Measurements from ENCODE around the gene HSPBAP1. TPM values are rescaled to one million over a fixed set of nuclear protein-coding genes. Genes with fewer than 3 reads are reported as not detected.

Gene HSPBAP1
- total and polyA plus RNA-seq, 2 of the 13 experiments (the other 11 are each of a cell fraction or from before 2014, with no cell fraction given) = 4.2 to 5.1 TPM

GRCh38 chr3:122727766-122728165 is 65.9 kb downstream of the HSPBAP1 start:
- BruUV-seq (replicated peaks) = no TSS peak
- no peaks in the 10 kb centered on the region for H3K36me3 ChIP-seq (replicated peaks in 1 of 2; ENCODE audit: control insufficient read depth in 1 of 2, insufficient read depth in 2 of 2, low read length in 2 of 2)
- no peak overlapping the region for H3K9ac ChIP-seq (ENCODE audit: insufficient read depth, low read depth, low read length)
- no peak for DNase-seq (ENCODE audit: low spot score)
- H2AFZ ChIP-seq (ENCODE audit: low read length) = no peak overlapping the region
- no peaks in the 10 kb centered on the region for H3K4me1 ChIP-seq (ENCODE audit: insufficient read depth, low read length)
- no peak for ATAC-seq
- H4K20me1 ChIP-seq (ENCODE audit: insufficient read depth, low read length) = no peaks in the 10 kb centered on the region
- no peaks in the 10 kb centered on the region for H3K79me2 ChIP-seq (ENCODE audit: insufficient read depth, low read length)
- H3K4me3 ChIP-seq (replicated peaks in 1 of 3; ENCODE audit: insufficient read depth in 1 of 3, low read depth in 2 of 3, low read length in 3 of 3) = no peak overlapping the region
- intact Hi-C loops (cut with micrococcal nuclease; ENCODE audit: unreplicated experiment) (no loop called here), in situ Hi-C loops (cut with HindIII; ENCODE audit: extremely low pct_ligation_motif_present, low pct_unique_long_range_greater_than_20kb) (no loop called here)
- H3K4me2 ChIP-seq (ENCODE audit: low read depth, low read length) = no peak overlapping the region
- ChIA-PET CTCF (ENCODE audit: low intra/inter-chr PET ratio, low total read pairs) (no interaction called here), POLR2A (no interaction called here)
- no peak for TF ChIP-seq PBX3 (CRISPR knock-in tag; IDR thresholded peaks at IDR 0.05; ENCODE audit: borderline replicate concordance)
- TF ChIP-seq, protein P1, sequence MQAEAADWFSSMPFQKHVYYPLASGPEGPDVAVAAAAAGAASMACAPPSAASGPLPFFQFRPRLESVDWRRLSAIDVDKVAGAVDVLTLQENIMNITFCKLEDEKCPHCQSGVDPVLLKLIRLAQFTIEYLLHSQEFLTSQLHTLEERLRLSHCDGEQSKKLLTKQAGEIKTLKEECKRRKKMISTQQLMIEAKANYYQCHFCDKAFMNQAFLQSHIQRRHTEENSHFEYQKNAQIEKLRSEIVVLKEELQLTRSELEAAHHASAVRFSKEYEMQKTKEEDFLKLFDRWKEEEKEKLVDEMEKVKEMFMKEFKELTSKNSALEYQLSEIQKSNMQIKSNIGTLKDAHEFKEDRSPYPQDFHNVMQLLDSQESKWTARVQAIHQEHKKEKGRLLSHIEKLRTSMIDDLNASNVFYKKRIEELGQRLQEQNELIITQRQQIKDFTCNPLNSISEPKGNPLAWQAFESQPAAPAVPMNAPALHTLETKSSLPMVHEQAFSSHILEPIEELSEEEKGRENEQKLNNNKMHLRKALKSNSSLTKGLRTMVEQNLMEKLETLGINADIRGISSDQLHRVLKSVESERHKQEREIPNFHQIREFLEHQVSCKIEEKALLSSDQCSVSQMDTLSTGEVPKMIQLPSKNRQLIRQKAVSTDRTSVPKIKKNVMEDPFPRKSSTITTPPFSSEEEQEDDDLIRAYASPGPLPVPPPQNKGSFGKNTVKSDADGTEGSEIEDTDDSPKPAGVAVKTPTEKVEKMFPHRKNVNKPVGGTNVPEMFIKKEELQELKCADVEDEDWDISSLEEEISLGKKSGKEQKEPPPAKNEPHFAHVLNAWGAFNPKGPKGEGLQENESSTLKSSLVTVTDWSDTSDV (CRISPR knock-in tag; IDR thresholded peaks at IDR 0.05) = no peak
- no peak overlapping the region for H3K27ac ChIP-seq (ENCODE audit: extremely low read length, insufficient read depth, low read length)
- no peak for FAIRE-seq
- H3K27me3 ChIP-seq (ENCODE audit: control insufficient read depth in 1 of 2, insufficient read depth in 2 of 2, low read length in 2 of 2) = no peaks in the 10 kb centered on the region
- 93% methylated on average over 9 of the region's 9 CpGs for WGBS (ENCODE audit: low lambda C conversion rate)
- H3K9me3 ChIP-seq (ENCODE audit: low read length) = no peaks in the 10 kb centered on the region

- Histone ChIP-seq H3K4me1 (ENCODE audit: insufficient read depth, low read length) (no peaks in the 10 kb centered on the region), H3K4me3 (replicated peaks in 1 of 3; ENCODE audit: insufficient read depth in 1 of 3, low read depth in 2 of 3, low read length in 3 of 3) (no peak overlapping the region), H3K36me3 (replicated peaks in 1 of 2; ENCODE audit: control insufficient read depth in 1 of 2, insufficient read depth in 2 of 2, low read length in 2 of 2) (no peaks in the 10 kb centered on the region), H3K27ac (ENCODE audit: extremely low read length, insufficient read depth, low read length) (no peak overlapping the region), H2AFZ (ENCODE audit: low read length) (no peak overlapping the region), H3K4me2 (ENCODE audit: low read depth, low read length) (no peak overlapping the region), H3K27me3 (ENCODE audit: control insufficient read depth in 1 of 2, insufficient read depth in 2 of 2, low read length in 2 of 2) (no peaks in the 10 kb centered on the region), H4K20me1 (ENCODE audit: insufficient read depth, low read length) (no peaks in the 10 kb centered on the region), H3K79me2 (ENCODE audit: insufficient read depth, low read length) (no peaks in the 10 kb centered on the region), H3K9ac (ENCODE audit: insufficient read depth, low read depth, low read length) (no peak overlapping the region), H3K9me3 (ENCODE audit: low read length) (no peaks in the 10 kb centered on the region)
- BruUV-seq (replicated peaks) = no TSS peak
- FAIRE-seq (no peak), ATAC-seq (no peak), DNase-seq (ENCODE audit: low spot score) (no peak)
- CTCF ChIA-PET (ENCODE audit: low intra/inter-chr PET ratio, low total read pairs) = no interaction called here
- in situ Hi-C loops (cut with HindIII; ENCODE audit: extremely low pct_ligation_motif_present, low pct_unique_long_range_greater_than_20kb) (no loop called here), intact Hi-C loops (cut with micrococcal nuclease; ENCODE audit: unreplicated experiment) (no loop called here)
- no peak for TF ChIP-seq SAP130 (CRISPR knock-in tag; IDR thresholded peaks at IDR 0.05; ENCODE audit: low read depth)
- no peak for TF ChIP-seq HOXA9 (CRISPR knock-in tag; IDR thresholded peaks at IDR 0.05; ENCODE audit: borderline replicate concordance)
- no peak for TF ChIP-seq ZFP91 (CRISPR knock-in tag; IDR thresholded peaks at IDR 0.05; ENCODE audit: borderline replicate concordance)
- TF ChIP-seq ZSCAN5A (CRISPR knock-in tag; IDR thresholded peaks at IDR 0.05; ENCODE audit: borderline replicate concordance) = no peak
- POLR2A ChIA-PET = no interaction called here
- 90% methylated on average over 3 of the region's 3 CpGs for WGBS (ENCODE audit: low lambda C conversion rate)
Observed at GRCh38 chr3:122727294-122727693, 66.3 kb downstream of the HSPBAP1 start.

Measured in HepG2 (cell line).